GM12801 (cell line): ENCODE measurements around the gene LTBP3.

Source experiments
- TF ChIP-seq, protein P1 (sequence below): IDR thresholded peaks from one replicate; pipeline ENCODE4 v1.5.1; 2011; ENCODE audit warnings: control low read depth; ENCODE audit not compliant: insufficient read length; ENCODE audit errors: extremely low read depth

The LTBP3 gene

DNA sequence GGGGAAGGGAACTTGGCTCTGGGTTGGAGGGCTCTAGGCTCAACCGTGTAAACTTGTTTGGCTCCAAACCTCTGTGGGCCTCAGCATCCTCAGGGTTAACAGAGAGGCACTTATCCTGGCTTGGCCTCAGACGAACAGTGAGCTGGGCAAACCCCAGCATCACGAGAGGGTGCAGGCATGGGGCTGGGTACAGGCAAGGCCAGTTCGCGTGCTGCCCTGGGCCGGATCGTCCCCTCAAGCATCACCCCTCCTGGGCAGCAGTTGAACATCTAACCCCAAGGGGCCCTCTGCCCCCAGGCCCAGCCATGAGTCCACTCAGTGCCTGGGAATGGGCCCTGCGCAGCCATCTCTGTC lies 19.6 kb upstream of the LTBP3 start:
- TF ChIP-seq, protein P1, sequence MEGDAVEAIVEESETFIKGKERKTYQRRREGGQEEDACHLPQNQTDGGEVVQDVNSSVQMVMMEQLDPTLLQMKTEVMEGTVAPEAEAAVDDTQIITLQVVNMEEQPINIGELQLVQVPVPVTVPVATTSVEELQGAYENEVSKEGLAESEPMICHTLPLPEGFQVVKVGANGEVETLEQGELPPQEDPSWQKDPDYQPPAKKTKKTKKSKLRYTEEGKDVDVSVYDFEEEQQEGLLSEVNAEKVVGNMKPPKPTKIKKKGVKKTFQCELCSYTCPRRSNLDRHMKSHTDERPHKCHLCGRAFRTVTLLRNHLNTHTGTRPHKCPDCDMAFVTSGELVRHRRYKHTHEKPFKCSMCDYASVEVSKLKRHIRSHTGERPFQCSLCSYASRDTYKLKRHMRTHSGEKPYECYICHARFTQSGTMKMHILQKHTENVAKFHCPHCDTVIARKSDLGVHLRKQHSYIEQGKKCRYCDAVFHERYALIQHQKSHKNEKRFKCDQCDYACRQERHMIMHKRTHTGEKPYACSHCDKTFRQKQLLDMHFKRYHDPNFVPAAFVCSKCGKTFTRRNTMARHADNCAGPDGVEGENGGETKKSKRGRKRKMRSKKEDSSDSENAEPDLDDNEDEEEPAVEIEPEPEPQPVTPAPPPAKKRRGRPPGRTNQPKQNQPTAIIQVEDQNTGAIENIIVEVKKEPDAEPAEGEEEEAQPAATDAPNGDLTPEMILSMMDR, result no peak

DNA sequence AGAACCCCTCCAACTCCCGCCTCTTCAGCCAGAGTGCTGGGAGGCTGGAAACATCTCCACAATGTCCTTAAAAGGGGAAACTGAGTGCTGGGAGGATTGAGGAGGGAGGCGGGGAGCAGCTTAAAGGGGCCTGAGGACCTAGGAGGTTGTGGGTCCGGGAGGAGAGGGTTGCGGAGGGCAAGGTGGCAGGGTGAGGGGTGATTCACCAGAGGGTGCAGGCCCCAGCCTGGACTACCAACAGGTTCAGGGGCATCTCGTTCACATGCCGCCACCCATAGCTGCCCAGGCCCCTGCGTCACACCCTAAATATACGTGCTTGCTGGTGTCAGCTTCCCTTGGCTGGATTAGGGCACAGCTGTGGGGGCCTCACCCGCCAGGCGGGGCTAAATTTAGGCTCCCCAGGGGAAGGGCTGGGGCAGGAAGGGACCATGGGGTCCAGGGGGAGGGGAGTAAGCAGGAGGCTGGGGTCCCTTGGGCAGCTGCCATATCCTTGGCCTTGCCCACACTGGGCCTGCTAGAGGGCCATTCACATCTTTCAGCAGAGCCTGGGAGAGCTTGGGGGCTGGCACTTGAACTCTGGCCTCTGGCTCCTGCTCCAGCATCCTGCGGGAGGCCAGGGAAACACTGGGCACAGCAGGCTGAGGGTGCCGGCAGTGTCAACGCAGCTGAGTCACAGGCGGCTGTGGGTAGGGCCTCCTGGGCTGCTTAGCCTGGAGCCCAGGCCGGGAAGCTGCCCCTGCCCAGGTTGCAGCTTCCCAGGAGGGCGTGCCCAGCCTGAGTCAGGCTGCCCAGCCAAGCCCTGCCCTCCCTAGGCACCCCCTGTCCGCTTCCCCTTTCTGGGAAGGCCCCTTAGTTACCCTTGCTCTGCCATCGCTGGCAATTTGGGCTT lies 19.0 kb upstream of the LTBP3 start:
- TF ChIP-seq, protein P1, result no peak

DNA sequence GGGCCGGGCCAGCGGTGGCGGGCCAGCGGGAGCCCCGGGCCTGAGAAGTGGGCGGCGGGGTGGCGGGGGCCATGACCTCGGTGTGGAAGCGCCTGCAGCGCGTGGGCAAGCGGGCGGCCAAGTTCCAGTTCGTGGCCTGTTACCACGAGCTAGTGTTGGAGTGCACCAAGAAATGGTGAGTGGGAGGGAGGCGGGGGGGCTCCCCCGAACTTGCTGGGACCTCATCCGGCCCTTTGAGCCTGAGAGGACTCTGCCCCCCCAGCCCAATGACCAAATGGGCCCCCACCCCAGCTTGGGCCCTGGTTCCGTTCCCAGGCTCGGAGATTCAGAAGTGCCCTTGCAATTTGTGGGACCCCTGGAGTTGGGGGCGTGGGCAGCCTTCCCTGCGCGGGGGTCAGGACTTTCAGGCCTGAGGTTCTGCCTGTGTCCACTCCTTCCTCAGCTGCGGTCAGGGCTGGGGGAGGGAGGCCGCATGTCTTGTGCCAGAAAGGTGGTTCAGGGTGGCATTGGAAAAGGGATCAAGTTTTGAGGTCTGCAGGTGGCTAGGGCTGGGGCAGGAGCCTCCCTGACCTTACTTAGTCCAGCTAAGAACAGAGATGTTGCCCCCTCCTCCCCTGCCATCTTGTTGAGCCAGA lies 18.2 kb upstream of the LTBP3 start:
- TF ChIP-seq, protein P1, result no peak

DNA sequence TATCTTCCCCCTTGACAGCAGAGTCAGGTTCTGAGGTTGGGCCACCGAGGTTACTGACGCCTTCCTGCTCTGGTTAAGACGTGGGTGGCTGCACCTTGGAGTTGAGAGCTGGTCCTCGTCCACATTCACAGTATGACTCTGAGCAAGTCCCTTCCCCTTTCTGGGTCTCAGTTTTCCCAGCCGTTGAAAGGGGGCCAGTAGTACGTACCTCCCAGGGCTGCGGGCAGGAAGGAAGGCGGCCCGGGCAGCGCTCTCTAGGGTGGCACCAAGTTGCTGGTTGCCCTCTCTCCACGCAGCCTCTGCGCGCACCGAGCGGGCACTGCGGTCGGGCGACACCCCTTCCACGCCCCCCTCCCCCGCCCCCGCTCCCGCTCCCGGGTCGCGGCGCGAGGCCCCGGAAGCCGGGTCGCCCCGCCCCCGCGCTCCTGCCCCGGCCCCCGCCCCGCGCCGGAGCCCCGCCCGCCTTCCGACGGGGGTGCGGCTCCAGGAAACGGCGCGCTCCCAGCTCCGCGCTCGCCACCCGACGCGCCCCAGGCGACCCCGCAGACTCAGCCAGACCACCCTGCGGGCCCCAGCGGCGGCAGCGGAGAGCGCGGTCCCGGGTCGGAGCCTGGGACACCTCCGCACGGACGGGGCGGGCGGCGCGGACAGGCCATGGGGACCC lies 17.5 kb upstream of the LTBP3 start, which contains the start of gene EHBP1L1:
Gene EHBP1L1 (plus strand): TSS at position 486 of the 664 bp plus-strand sequence. CDS start 250 bp downstream, outside the sequence.
- TF ChIP-seq, protein P1, result no peak

DNA sequence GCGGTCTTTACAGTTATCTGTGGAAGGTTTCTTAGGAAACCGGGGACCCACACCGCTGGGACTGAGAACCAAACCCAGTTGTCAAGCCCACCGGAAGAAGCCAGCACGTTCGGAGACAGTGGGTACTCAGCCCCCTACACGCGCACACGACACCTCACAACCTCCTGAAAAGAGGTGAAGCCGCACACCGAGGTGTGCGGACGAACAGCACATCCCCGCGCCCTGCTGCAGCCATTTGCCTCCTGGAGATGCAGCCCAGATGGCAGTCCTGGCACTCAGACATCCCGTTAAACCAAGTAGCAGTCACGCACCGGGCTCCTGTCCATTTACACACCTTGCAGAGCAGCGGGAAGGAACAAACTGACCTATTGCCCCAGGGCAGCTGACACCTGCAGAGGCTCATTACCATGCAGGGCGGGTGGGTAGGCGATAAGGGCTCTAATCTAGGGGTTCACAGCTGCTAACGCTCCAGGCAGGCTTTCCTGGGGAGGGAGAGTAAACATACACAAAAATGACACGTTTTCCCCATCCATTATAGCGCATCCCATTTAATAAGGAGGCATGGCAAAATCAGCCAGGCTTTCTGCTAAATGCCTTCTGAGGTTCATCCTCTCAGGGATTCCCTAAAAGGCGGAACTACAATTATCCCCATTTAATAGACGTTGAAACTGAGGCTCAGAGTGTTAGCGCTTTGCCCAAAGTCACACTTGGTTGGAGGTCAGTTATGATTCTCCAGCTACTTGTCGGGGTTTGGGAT lies 16.8 kb upstream of the LTBP3 start:
- TF ChIP-seq, protein P1, result no peak

DNA sequence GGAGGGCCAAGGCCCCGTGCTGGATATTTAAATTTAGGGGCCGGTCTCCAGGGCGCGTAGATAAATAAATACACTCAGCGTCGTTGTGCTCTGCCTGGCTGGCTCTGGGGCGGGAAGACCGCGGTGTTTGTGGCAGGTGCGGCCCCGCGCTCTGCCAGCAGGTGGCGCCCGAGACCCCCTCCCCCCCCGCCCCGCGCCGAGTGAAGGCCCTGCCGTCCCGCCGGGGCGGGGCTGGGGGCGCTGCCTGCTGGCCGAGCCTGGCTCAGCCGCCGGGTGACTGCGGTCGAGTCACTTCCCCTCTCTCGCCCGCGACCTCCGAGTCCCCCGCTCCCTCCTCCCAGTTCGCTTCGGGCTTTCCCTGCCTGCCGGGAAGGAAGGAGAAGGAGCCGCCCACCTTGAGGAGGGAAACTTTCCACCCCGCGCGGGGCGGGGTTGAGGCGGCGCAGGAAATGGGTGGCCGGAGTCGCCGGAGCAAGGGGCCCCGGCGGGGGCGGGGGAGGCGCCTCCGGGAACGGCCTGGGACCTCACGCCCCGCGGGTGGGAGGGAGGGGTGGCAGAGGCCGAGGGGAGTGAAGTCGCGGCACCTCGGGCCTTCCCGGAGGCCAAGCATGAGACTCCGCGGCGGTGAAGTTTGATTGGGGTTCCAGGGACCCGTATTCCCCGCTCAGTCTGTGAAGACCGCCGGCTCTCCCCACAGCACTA lies 16.1 kb upstream of the LTBP3 start:
- TF ChIP-seq, protein P1, result no peak
